Choroid plexus epithelial cell (primary cell): ENCODE results near the gene NDUFA11.

ENCODE experiments used
- DNase-seq: peaks from one replicate; pipeline ENCODE4 v3.0.0-alpha.2; 2010; ENCODE audit warnings: low read depth
- H3K4me3 ChIP-seq: 2 replicates; pipeline ENCODE4 v1.5.1; 2011; ENCODE audit warnings: low read depth, mild to moderate bottlenecking, control low read depth, low read length, moderate library complexity
- TF ChIP-seq, protein P1 (sequence below): conservative IDR thresholded peaks from 2 replicates; pipeline ENCODE4 v1.5.1; 2011; ENCODE audit warnings: low read depth, mild to moderate bottlenecking, control low read depth, inconsistent platforms, low read length, moderate library complexity

NDUFA11 gene

DNA sequence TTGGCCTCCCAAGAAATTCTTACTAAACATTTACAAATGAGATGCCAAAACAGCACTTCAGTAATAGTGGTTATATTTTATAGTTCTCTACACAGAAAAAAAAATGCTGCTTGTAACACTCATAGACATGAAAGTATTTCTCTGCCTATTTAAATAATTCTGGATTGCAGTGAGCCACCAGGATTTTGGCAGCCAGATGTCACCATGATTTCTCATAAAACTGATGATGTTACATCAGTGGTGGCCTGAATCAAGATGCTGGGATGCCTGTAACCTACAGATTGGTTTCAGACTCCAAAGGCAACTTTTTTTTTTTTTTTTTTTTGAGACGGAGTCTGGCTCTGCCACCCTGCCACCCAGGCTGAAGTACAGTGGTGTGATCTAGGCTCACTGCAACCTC, 7.8 kb upstream of the NDUFA11 start:
- no peak for DNase-seq
- TF ChIP-seq, protein P1, sequence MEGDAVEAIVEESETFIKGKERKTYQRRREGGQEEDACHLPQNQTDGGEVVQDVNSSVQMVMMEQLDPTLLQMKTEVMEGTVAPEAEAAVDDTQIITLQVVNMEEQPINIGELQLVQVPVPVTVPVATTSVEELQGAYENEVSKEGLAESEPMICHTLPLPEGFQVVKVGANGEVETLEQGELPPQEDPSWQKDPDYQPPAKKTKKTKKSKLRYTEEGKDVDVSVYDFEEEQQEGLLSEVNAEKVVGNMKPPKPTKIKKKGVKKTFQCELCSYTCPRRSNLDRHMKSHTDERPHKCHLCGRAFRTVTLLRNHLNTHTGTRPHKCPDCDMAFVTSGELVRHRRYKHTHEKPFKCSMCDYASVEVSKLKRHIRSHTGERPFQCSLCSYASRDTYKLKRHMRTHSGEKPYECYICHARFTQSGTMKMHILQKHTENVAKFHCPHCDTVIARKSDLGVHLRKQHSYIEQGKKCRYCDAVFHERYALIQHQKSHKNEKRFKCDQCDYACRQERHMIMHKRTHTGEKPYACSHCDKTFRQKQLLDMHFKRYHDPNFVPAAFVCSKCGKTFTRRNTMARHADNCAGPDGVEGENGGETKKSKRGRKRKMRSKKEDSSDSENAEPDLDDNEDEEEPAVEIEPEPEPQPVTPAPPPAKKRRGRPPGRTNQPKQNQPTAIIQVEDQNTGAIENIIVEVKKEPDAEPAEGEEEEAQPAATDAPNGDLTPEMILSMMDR: no peak
- H3K4me3 ChIP-seq: no peak overlapping the region

DNA sequence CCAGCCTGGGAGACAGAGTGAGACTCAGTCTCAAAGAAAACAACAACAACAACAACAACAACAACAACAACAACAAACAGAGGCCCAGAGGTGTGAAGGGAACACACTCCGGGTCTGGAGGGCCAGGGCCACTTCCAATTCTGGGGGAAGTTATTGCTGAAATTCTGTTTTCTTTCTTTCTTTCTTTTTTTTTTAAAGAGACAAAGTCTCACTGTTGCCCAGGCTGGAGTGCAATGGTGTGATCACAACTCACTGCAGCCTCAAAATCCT, 7.0 kb upstream of the NDUFA11 start:
- DNase-seq: no peak
- H3K4me3 ChIP-seq: no peak overlapping the region
- TF ChIP-seq, protein P1: no peak

DNA sequence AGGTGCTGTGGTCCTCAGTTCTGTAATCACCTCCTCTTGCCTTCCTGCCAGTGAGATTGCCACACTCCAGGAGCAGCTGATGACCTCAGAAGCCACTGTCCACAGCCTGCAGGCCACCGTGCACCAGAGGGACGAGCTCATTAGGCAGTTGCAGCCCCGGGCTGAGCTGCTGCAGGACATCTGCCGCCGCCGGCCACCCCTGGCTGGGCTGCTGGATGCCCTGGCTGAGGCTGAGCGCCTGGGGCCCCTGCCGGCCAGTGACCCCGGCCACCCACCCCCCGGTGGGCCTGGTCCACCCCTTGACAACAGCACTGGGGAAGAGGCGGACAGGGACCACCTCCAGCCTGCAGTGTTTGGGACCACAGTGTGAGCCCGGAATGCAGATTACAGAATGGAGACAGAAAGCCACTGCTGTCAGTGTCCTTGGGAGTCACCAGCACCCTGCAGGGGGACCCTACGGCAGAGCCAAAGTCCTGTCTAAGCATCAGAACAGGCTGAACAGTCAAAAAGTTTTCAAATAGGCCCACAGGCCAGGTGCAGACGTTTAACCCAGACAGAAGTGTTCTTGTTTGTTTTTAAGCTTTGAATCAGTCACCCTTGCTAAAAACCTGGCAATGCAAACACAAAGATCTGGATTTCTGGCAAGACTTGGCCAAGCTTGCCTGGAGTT, 5.3 kb upstream of the NDUFA11 start:
- no peak for DNase-seq
- H3K4me3 ChIP-seq: no peak overlapping the region
- TF ChIP-seq, protein P1: no peak

DNA sequence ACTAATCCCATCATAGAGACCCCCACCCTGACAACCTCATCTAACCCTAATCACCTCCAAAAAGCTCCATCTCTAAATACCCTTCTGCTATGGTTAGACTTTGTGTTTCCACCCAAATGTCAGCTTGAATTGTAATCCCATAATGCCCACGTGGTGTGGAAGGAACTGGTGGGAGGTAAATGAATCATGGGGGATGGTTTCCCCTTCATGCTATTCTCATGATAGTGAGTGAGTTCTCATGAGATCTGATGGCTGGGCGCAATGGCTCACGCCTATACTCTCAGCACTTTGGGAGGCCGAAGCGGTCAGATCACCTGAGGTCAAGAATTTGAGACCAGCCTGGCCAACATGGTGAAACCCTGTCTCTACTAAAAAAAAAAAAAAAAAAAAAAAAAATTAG, 3.7 kb upstream of the NDUFA11 start:
- no peak overlapping the region for H3K4me3 ChIP-seq
- DNase-seq: no peak
- TF ChIP-seq, protein P1: no peak

DNA sequence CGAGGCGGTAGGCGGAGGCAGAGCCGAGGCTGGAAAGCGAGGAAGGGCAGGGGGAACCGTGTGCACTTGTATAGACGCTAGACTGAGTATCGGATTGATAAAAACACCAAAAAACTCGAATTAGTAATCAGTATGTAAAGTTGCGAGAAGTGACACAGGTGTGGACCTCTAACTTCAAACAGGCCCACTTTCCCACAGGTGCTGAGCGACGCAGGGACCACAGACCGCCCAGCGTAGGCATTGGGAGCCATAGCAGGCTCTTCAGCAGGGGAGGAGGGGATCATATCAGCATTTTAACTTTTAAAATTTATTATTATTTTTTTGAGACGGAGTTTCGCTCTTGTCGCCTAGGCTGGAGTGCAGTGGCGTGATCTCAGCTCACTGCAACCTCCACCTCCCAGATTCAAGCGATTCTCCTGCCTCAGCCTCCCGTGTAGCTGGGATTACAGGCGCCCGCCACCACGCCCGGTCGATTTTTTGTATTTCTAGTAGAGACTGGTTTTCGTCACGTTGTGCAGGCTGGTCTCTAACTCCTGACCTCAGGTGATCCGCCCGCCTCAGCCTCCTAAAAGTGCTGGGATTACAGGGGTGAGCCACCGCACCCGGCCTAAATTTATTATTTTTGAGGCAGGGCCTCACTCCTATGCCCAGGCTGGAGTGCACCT, 1.7 kb upstream of the NDUFA11 start:
- H3K4me3 ChIP-seq: peak overlapping the region; percentile 85
- TF ChIP-seq, protein P1: no peak
- no peak for DNase-seq

DNA sequence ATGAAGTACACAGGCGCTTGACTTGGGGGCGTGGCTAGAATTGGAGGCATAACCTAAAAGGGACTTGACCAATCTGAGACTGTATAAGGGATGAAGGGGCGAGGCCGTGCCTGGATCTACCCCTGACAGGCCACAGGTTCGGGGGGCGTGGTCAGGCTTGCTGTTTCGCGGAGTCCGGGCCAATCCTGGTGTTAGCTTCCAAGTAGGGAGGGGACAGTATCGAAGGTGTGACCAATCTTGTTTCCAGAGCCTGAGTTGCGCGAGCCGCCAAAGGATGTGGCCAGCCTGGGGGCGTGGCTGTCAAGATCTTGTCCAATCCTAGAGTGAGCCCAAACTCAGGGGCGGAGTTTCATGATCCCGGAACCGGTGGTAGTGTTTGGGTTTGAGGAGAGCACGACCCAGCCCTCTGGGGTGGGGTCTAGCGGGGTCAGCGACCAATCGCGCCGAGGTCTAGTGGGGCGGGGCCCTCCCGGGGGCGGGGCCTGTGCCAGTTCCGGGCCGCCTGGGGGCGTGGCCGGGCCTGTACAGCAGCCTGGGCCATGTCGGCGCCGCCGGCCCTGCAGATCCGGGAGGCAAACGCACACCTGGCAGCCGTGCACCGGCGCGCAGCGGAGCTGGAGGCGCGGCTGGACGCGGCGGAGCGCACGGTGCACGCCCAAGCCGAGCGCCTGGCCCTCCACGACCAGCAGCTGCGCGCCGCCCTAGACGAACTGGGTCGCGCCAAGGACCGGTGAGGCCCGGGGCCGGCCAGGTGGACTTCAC, 943 bp upstream of the NDUFA11 start, which contains the start of gene VMAC:
Gene VMAC, plus strand, starts transcription at position 521 of the 762 bp plus-strand sequence. Its CDS starts 19 bp downstream, at position 540.
- TF ChIP-seq, protein P1: no peak
- peak; percentile 100 for DNase-seq
- peak within 1 kb of the TSS; percentile 100 for H3K4me3 ChIP-seq
